SKM-1 treated with dmso at 0.1 percent for 144 hours (cell line): ENCODE results near the gene NLRP1.
A peak's percentile ranks its signal among the peaks of the same experiment; 100 is the strongest.

Experiments
- DNase-seq: peaks from one replicate; lab custom pipeline; 2025; ENCODE audit not compliant: unreplicated experiment; lab: John Stamatoyannopoulos, UW

Gene NLRP1

GRCh38 chr17:5526821-5527598, 57.3 kb downstream of the NLRP1 start:
- peak; percentile 1 for DNase-seq

- no peak for DNase-seq
Observed at GRCh38 chr17:5523249-5523648, 61.1 kb downstream of the NLRP1 start.

GRCh38 chr17:5522476-5522875, 61.8 kb downstream of the NLRP1 start:
- no peak for DNase-seq

DNA sequence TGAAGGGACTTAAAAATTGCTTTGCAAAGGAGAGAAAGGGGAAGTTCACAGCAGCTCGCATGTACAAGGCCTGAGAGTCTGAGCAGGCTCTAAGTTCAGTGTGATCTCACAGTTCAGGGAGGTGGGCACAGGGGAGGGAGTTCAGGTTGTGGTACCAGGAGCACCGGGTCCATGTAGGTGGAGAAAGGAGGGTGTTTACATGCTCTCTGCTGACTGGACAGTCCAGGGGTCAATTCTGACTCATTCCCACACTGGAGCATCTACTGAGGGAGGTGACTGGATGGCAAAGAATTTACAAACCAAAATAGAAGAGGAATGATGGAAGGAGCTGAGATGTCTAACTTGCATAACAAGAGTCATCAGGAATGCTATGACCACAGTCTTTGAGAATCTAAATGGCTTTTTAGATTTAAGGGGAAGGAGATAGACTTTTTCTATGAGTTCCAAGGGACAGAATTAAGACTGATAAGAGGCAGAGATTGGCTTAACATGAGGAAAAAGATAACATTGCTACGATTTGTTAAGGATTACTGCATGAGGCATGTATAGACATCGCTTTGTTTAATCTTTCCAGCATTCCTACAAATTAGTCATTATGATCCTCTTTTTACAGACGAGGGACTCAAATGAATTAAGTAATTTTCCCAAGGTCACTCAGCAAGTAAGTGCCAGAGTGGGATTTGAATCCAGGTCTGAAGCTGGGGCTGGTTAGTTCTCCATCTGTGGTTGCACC, 68.1 kb downstream of the NLRP1 start:
- no peak for DNase-seq

- DNase-seq: no peak
Observed at GRCh38 chr17:5514976-5515375, 69.3 kb downstream of the NLRP1 start.

- DNase-seq: no peak
Observed at GRCh38 chr17:5513628-5514027, 70.7 kb downstream of the NLRP1 start.

DNA sequence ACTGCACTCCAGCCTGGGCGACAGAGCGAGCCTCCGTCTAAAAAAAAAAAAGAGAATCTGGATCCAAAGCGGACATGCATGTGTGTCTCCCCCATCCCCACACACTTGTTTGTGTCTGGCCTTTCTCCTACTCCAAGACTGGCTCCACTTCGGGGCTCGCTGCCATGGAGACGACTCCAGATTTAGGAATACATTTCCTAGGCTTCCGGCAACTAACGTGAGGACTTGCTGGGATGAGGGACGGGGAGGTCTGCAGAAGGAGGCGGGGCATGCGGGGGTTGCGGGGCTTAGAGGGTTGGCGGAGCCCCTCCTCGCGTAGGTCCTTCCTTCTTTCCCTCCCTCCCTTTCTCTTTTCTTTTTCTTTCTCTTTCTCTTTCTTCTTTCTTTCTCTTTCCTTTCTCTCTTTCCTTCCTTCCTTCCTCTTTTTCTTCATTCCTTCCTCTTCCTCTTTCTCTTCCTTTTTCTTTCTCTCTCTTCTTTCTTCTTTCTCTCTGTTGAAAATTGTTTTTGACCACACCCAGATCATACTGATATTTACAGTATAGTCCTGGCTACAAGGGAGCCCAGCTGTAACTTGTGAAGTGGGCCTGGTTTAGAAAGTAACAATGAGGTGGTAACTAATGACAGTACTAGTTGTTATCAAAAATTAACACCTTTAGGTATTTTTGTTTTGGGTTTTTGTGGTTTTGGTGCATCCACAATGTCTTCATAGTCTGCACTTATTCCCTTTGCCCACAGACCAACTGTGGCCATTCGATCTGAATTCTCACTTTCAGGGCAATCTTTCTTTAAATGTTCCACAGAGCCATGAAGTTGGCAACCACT, 72.7 kb downstream of the NLRP1 start:
- no peak for DNase-seq

DNA sequence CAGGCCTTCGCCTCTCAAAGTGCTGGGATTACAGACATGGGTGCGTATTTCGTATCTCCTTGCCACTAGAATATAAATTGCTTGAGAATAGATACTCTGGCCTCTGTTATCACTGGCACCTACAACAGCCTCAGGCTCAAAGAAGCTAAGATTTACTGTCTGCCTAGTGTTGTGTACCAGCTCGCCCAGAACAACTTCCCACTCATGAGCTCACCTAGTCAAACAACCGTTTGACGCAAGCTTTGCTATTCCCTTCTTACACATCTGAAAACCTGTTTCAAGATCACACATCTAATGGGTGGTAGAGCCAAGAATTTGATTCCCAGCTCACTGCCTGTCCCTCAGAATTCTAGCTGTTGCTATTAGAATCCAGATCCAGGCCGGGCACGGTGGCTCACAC, 73.5 kb downstream of the NLRP1 start:
- DNase-seq: no peak

DNA sequence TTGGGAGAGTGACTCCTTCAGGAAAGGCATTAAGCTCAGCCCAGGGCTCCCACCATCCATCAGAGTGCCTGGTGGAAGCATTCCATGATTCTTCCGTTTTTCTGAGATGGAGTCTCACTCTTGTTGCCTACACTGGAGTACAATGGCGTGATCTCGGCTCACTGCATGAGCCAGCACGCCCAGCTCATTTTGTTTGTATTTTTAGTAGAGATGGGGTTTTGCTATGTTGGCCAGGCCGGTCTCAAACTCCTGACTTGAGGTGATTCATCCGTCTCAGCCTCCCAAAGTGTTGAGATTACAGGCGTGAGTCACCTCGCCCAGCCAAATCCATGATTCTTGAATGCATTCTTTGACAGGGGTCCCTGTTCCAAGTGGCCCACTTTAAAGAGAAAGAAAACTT, 74.8 kb downstream of the NLRP1 start:
- DNase-seq: no peak

- no peak for DNase-seq
Observed at GRCh38 chr17:5508810-5509209, 75.5 kb downstream of the NLRP1 start.

- DNase-seq: no peak
Observed at GRCh38 chr17:5506307-5506706, 78.0 kb downstream of the NLRP1 start.

GRCh38 chr17:5502552-5502951, 81.8 kb downstream of the NLRP1 start:
- DNase-seq: no peak

DNA sequence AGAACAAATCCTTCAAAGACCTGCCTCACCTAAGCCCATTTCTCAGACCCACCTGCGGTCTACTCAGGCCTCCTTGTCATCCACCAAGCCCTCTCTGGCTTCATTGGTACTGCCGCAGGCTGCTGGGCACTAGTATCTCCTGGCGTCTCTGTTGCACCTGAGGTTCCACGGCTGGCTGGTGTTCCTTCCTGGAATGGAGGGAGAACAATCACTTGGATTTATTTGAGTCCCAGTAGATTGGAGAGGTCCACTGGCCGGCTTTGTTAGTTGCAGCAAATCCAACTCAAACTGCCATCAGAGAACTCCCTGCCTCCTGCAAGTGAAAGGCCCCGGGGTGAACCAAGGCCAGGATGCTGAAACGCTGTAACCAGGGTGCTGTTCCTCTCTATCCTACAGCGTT, 82.6 kb downstream of the NLRP1 start:
- no peak for DNase-seq

- no peak for DNase-seq
Observed at GRCh38 chr17:5500589-5501391, 83.5 kb downstream of the NLRP1 start.

DNA sequence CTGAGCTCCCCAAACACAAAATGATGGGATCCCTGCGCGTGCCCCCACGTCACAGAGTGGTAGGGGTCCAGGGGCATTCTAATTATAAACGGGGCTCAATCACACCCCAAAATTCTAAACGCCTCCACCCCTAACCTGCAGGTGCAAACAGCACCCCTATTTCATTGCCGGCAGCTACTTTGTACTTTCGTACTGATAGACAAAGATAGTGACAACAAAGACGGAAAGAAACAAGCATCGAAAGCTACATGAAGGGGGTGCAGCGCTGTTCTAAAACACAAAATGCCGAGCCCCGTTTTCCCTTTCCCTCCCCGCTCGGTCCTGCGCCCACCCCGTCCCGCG, 84.1 kb downstream of the NLRP1 start:
- DNase-seq: no peak

DNA sequence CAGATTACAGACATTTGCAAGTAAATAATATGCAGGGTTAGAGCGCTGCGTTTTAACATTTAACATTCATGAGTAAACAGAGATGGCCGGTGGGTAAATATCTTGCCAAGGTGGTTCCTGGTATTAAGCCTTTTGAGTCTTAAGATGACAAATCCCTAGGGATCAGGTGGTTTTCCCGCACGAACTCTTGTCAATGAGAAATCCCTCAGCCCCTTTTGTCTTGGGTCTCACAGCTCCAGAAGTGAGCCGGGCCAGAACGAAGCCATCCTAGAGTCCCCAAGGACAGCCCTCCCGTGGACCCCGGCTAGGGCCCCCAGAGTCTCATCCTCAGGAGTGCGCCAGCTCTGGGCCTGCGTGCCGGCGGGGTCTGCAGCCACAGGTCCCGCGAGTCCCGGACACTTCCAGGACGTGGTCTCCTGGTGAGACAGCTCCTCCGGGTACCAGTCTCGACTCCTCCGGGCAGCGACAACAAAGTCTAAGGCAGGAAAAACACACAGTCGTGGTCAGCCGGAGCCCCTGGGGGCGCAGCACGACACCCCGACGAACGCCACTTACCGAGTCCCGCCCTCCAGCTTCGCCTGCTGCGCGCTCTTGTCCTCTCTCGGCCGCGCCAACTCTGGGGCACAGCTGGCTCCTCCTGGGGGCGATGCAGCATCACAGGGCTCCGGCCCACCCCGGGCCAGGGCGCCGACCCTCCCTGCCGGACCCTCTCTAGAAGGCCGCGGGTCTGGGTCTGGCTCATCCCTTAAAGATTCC, 84.7 kb downstream of the NLRP1 start:
- no peak for DNase-seq

DNA sequence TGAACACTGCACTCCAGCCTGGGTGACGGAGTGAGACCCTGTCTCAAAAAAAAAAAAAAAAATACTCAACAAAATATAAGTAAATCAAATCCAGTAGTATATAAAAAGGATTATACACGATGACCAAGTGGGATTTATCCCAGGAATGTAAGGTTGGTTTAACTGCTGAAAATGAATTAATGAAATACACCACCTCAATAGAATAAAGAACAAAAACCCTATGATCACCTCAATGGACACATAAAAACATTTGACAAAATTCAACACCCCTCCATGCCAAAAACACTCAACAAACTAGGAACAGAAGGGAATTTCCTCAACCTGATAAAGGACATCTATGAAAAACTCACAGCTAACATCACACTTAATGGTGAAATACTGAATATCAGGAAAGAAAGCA, 91.3 kb downstream of the NLRP1 start:
- no peak for DNase-seq

GRCh38 chr17:5488752-5489151, 95.6 kb downstream of the NLRP1 start:
- DNase-seq: no peak

GRCh38 chr17:5486206-5487124, 97.8 kb downstream of the NLRP1 start, which contains the start of gene MIS12:
Gene MIS12, plus strand, starts transcription at chr17:5486566. Its CDS starts 2,297 bp downstream, at chr17:5488863.
- peak; percentile 90 for DNase-seq
